Brain microvascular endothelial cell (primary cell): Measurements from ENCODE around the gene GNAZ.

ENCODE experiments used
- DNase-seq: peaks from one replicate; pipeline ENCODE4 v3.0.0-alpha.2; 2020
- H3K27ac ChIP-seq: fragments of 250-450 bp; sonication (Bioruptor Pico); 2 replicates; pipeline ENCODE4 v1.5.1; 2020; ENCODE audit warnings: mild to moderate bottlenecking, moderate library complexity
- H3K27me3 ChIP-seq: fragments of 250-450 bp; sonication (Bioruptor Pico); replicated peaks from 2 replicates; pipeline ENCODE4 v1.5.1; 2020; ENCODE audit warnings: mild to moderate bottlenecking
- H3K36me3 ChIP-seq: fragments of 250-450 bp; sonication (Bioruptor Pico); replicated peaks from 2 replicates; pipeline ENCODE4 v1.5.1; 2020; ENCODE audit warnings: mild to moderate bottlenecking
- H3K4me3 ChIP-seq: 2 replicates; pipeline ENCODE4 v1.5.1; 2011; ENCODE audit warnings: low read depth, mild to moderate bottlenecking, control low read depth, low read length, moderate library complexity
- CTCF ChIP-seq: IDR thresholded peaks from 2 replicates; pipeline ENCODE4 v1.5.1; 2011; ENCODE audit warnings: low read depth, mild to moderate bottlenecking, moderate library complexity, low read length, control low read depth, inconsistent platforms; ENCODE audit errors: missing control alignments
- in situ Hi-C: cut with HindIII; loops from 2 replicates; pipeline ENCODE4 v1.10.0; 2017; ENCODE audit warnings: low sequenced_read_pairs, low pct_ligation_motif_present

The GNAZ gene

GRCh38 chr22:23138584-23139435, 68.5 kb downstream of the GNAZ start:
- no peak for TF ChIP-seq CTCF
- in situ Hi-C loops = no loop called here
- H3K27ac ChIP-seq = no peak overlapping the region
- peaks cover 6% of the 10 kb centered on the region for H3K27me3 ChIP-seq
- DNase-seq = no peak
- no peak overlapping the region for H3K4me3 ChIP-seq
- no peaks in the 10 kb centered on the region for H3K36me3 ChIP-seq

- no peak for DNase-seq
- TF ChIP-seq CTCF = no peak
- Histone ChIP-seq H3K36me3 (no peaks in the 10 kb centered on the region), H3K27ac (no peak overlapping the region), H3K4me3 (no peak overlapping the region), H3K27me3 (peaks cover 3% of the 10 kb centered on the region)
- in situ Hi-C loops = no loop called here
Measured at GRCh38 chr22:23140385-23140784, 70.1 kb downstream of the GNAZ start.

- Histone ChIP-seq H3K27ac (peak overlapping the region; percentile 48), H3K4me3 (no peak overlapping the region), H3K36me3 (peaks cover 3% of the 10 kb centered on the region), H3K27me3 (peaks cover 3% of the 10 kb centered on the region)
- TF ChIP-seq CTCF = no peak
- no peak for DNase-seq
- in situ Hi-C loops = no loop called here
Measured at GRCh38 chr22:23142546-23143105, 72.3 kb downstream of the GNAZ start.

- in situ Hi-C loops = no loop called here
- no peak for TF ChIP-seq CTCF
- H3K4me3 ChIP-seq = no peak overlapping the region
- peaks cover 3% of the 10 kb centered on the region for H3K27me3 ChIP-seq
- H3K27ac ChIP-seq = peak overlapping the region; percentile 48
- no peak for DNase-seq
- peaks cover 3% of the 10 kb centered on the region for H3K36me3 ChIP-seq
Measured at GRCh38 chr22:23143119-23143518, 72.8 kb downstream of the GNAZ start.

- Histone ChIP-seq H3K27me3 (peaks cover 3% of the 10 kb centered on the region), H3K36me3 (peaks cover 3% of the 10 kb centered on the region), H3K4me3 (no peak overlapping the region), H3K27ac (no peak overlapping the region)
- DNase-seq = no peak
- no peak for TF ChIP-seq CTCF
- in situ Hi-C loops = no loop called here
Measured at GRCh38 chr22:23144432-23144831, 74.1 kb downstream of the GNAZ start.
